GM21786 (cell line): ENCODE results near the gene ERMN.
"Not testable (repeated sequence)": the region's sequence is repeated elsewhere in the genome, so short reads cannot be mapped to it uniquely, and the experiment has no call there.

ENCODE experiments used
- ATAC-seq: cut with Tn5 transposase; IDR thresholded peaks from one replicate; pipeline ENCODE4 v1.9.1; 2021; ENCODE audit not compliant: unreplicated experiment

Gene ERMN

GRCh38 chr2:157301307-157301706 lies 24.3 kb downstream of the ERMN start:
- ATAC-seq: no peak

- ATAC-seq: no peak
Measured at GRCh38 chr2:157296958-157297357, 28.7 kb downstream of the ERMN start.

GRCh38 chr2:157296490-157296889 lies 29.1 kb downstream of the ERMN start:
- ATAC-seq: no peak

- ATAC-seq: no peak
Measured at GRCh38 chr2:157292853-157293252, 32.8 kb downstream of the ERMN start.

GRCh38 chr2:157291018-157291417 lies 34.6 kb downstream of the ERMN start:
- no peak for ATAC-seq

GRCh38 chr2:157290525-157290924 lies 35.1 kb downstream of the ERMN start:
- ATAC-seq: no peak

GRCh38 chr2:157287160-157287559 lies 38.5 kb downstream of the ERMN start:
- no peak for ATAC-seq

GRCh38 chr2:157283468-157283867 lies 42.2 kb downstream of the ERMN start:
- no peak for ATAC-seq

- ATAC-seq: no peak
Measured at GRCh38 chr2:157281316-157281715, 44.3 kb downstream of the ERMN start.

- ATAC-seq: not testable (repeated sequence)
Measured at GRCh38 chr2:157279311-157279710, 46.3 kb downstream of the ERMN start.

- peak; percentile 51 for ATAC-seq
Measured at GRCh38 chr2:157271590-157272203, 53.9 kb downstream of the ERMN start.

- ATAC-seq: peak; percentile 68
Measured at GRCh38 chr2:157269922-157270321, 55.7 kb downstream of the ERMN start.

GRCh38 chr2:157269060-157269459 lies 56.6 kb downstream of the ERMN start:
- ATAC-seq: no peak
